ENCODE results near the gene OPN3.

Gene OPN3

GRCh38 chr1:241652012-241652411 lies 11.8 kb upstream of the OPN3 start, which contains the start of gene WDR64:
WDR64 (plus strand) TSS chr1:241652281; CDS start chr1:241652485, 204 bp downstream.
- TF ChIP-seq CTCF (IDR thresholded peaks at IDR 0.05; ENCODE audit: insufficient read depth, low read length, poor library complexity, severe bottlenecking) = no peak
- no peaks in the 10 kb centered on the region for H3K36me3 ChIP-seq (ENCODE audit: control insufficient read depth, insufficient read depth, low read length)
- no peak for DNase-seq (ENCODE audit: extremely low read depth, insufficient read length)
- H3K4me3 ChIP-seq (replicated peaks; ENCODE audit: low read depth, low read length) = no peak within 1 kb of the TSS
- no peaks in the 10 kb centered on the region for H3K27me3 ChIP-seq (replicated peaks; ENCODE audit: control insufficient read depth, insufficient read depth, low read length)

GRCh38 chr1:241648159-241648558 lies 8.0 kb upstream of the OPN3 start:
- Histone ChIP-seq H3K4me3 (replicated peaks; ENCODE audit: low read depth, low read length) (no peak overlapping the region), H3K36me3 (ENCODE audit: control insufficient read depth, insufficient read depth, low read length) (no peaks in the 10 kb centered on the region), H3K27me3 (replicated peaks; ENCODE audit: control insufficient read depth, insufficient read depth, low read length) (no peaks in the 10 kb centered on the region)
- DNase-seq (ENCODE audit: extremely low read depth, insufficient read length) = no peak
- no peak for TF ChIP-seq CTCF (IDR thresholded peaks at IDR 0.05; ENCODE audit: insufficient read depth, low read length, poor library complexity, severe bottlenecking)

- H3K4me3 ChIP-seq (replicated peaks; ENCODE audit: low read depth, low read length) = no peak overlapping the region
- H3K27me3 ChIP-seq (replicated peaks; ENCODE audit: control insufficient read depth, insufficient read depth, low read length) = no peaks in the 10 kb centered on the region
- TF ChIP-seq CTCF (IDR thresholded peaks at IDR 0.05; ENCODE audit: insufficient read depth, low read length, poor library complexity, severe bottlenecking) = no peak
- no peaks in the 10 kb centered on the region for H3K36me3 ChIP-seq (ENCODE audit: control insufficient read depth, insufficient read depth, low read length)
- DNase-seq (ENCODE audit: extremely low read depth, insufficient read length) = no peak
Observed at GRCh38 chr1:241647658-241648057, 7.5 kb upstream of the OPN3 start.

- no peak for TF ChIP-seq CTCF (IDR thresholded peaks at IDR 0.05; ENCODE audit: insufficient read depth, low read length, poor library complexity, severe bottlenecking)
- H3K27me3 ChIP-seq (replicated peaks; ENCODE audit: control insufficient read depth, insufficient read depth, low read length) = no peaks in the 10 kb centered on the region
- no peaks in the 10 kb centered on the region for H3K36me3 ChIP-seq (ENCODE audit: control insufficient read depth, insufficient read depth, low read length)
- no peak for DNase-seq (ENCODE audit: extremely low read depth, insufficient read length)
- H3K4me3 ChIP-seq (replicated peaks; ENCODE audit: low read depth, low read length) = no peak overlapping the region
Observed at GRCh38 chr1:241646201-241646600, 6.0 kb upstream of the OPN3 start.

GRCh38 chr1:241645199-241645598 lies 5.0 kb upstream of the OPN3 start:
- DNase-seq (ENCODE audit: extremely low read depth, insufficient read length) = no peak

More at GRCh38 chr1:241645199-241645598, 5.0 kb upstream of the OPN3 start:
- H3K4me3 ChIP-seq (replicated peaks; ENCODE audit: low read depth, low read length) = no peak overlapping the region
- no peaks in the 10 kb centered on the region for H3K27me3 ChIP-seq (replicated peaks; ENCODE audit: control insufficient read depth, insufficient read depth, low read length)
- no peaks in the 10 kb centered on the region for H3K36me3 ChIP-seq (ENCODE audit: control insufficient read depth, insufficient read depth, low read length)
- TF ChIP-seq CTCF (IDR thresholded peaks at IDR 0.05; ENCODE audit: insufficient read depth, low read length, poor library complexity, severe bottlenecking) = no peak
